Calu3 (cell line): ENCODE data around the gene VANGL1. TPM values are rescaled to one million over a fixed set of nuclear protein-coding genes. Genes with fewer than 3 reads are reported as not detected.
A peak's percentile ranks its signal among the peaks of the same experiment; 100 is the strongest.

Experiments used
- BruUV-seq: library from RNA; stranded (reverse); fragments of 400-500 nt; replicated peaks from 2 replicates; lab custom pipeline; 2021; lab: Mats Ljungman, UMichigan
- CTCF ChIA-PET: fragments of 300-600 bp; sonication (Branson Sonifier 250); formaldehyde crosslinking; loops from one replicate; lab custom pipeline; 2022; ENCODE audit warnings: antibody characterized with exemption; lab: Charles Lee
- DNase-seq: peaks from one replicate; pipeline ENCODE4 v3.0.0; 2022
- H3K27ac Mint-ChIP-seq: one replicate; pipeline ENCODE4 v1.8.0; 2022; ENCODE audit warnings: mixed read lengths; ENCODE audit not compliant: unreplicated experiment
- H3K27me3 Mint-ChIP-seq: one replicate; pipeline ENCODE4 v1.8.0; 2022; ENCODE audit warnings: mixed read lengths; ENCODE audit not compliant: unreplicated experiment
- H3K36me3 Mint-ChIP-seq: one replicate; pipeline ENCODE4 v1.8.0; 2022; ENCODE audit warnings: mild to moderate bottlenecking, moderate library complexity, mixed read lengths; ENCODE audit not compliant: insufficient read depth, unreplicated experiment
- H3K4me1 Mint-ChIP-seq: one replicate; pipeline ENCODE4 v1.8.0; 2022; ENCODE audit warnings: mild to moderate bottlenecking, low read depth, mixed read lengths; ENCODE audit not compliant: unreplicated experiment
- H3K4me3 Mint-ChIP-seq: one replicate; pipeline ENCODE4 v1.8.0; 2022; ENCODE audit warnings: mild to moderate bottlenecking, low read depth, moderate library complexity, mixed read lengths; ENCODE audit not compliant: unreplicated experiment
- H3K9me3 Mint-ChIP-seq: one replicate; pipeline ENCODE4 v1.8.0; 2022; ENCODE audit warnings: low read depth, mixed read lengths; ENCODE audit not compliant: unreplicated experiment
- intact Hi-C: fragments of 100-400 bp; cut with micrococcal nuclease; formaldehyde crosslinking; loops from one replicate; pipeline ENCODE4 v1.10.0; 2022; ENCODE audit not compliant: unreplicated experiment
- total RNA-seq: library from RNA; stranded (reverse); gene quantifications from 2 replicates; pipeline ENCODE4 v1.2.3, GENCODE V29; 2022
- TF ChIP-seq, protein P1 (sequence below): fragments of 200-600 bp; IDR thresholded peaks from one replicate; pipeline ENCODE4 v1.8.0; 2022; ENCODE audit warnings: antibody characterized with exemption; ENCODE audit not compliant: unreplicated experiment

Gene VANGL1
- total RNA-seq, 1 experiment from 2014 or later, result 22.4 TPM

GRCh38 chr1:115595279-115596079 is 46.3 kb upstream of the VANGL1 start:
- Mint-ChIP-seq H3K4me1 (no peaks in the 10 kb centered on the region), H3K27ac (no peak overlapping the region), H3K36me3 (no peaks in the 10 kb centered on the region), H3K9me3 (no peaks in the 10 kb centered on the region), H3K27me3 (no peaks in the 10 kb centered on the region), H3K4me3 (no peak overlapping the region)
- no TSS peak for BruUV-seq
- TF ChIP-seq, protein P1, sequence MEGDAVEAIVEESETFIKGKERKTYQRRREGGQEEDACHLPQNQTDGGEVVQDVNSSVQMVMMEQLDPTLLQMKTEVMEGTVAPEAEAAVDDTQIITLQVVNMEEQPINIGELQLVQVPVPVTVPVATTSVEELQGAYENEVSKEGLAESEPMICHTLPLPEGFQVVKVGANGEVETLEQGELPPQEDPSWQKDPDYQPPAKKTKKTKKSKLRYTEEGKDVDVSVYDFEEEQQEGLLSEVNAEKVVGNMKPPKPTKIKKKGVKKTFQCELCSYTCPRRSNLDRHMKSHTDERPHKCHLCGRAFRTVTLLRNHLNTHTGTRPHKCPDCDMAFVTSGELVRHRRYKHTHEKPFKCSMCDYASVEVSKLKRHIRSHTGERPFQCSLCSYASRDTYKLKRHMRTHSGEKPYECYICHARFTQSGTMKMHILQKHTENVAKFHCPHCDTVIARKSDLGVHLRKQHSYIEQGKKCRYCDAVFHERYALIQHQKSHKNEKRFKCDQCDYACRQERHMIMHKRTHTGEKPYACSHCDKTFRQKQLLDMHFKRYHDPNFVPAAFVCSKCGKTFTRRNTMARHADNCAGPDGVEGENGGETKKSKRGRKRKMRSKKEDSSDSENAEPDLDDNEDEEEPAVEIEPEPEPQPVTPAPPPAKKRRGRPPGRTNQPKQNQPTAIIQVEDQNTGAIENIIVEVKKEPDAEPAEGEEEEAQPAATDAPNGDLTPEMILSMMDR, result peak; percentile 66
- peak; percentile 80 for DNase-seq
- intact Hi-C loops, result loop anchor here (1.0 to 10.0 kb wide), 3 partner anchors 49 to 458 kb away; no protein-coding TSS in a partner anchor
- CTCF ChIA-PET, result interaction anchor here (0.8 to 1.6 kb wide), 6 partner anchors 13 to 543 kb away, joined by 3 to 6 read pairs (median 4); no protein-coding TSS in a partner anchor

- Mint-ChIP-seq H3K27ac (no peak overlapping the region), H3K27me3 (no peaks in the 10 kb centered on the region), H3K4me3 (no peak overlapping the region), H3K4me1 (no peaks in the 10 kb centered on the region), H3K36me3 (no peaks in the 10 kb centered on the region), H3K9me3 (no peaks in the 10 kb centered on the region)
- DNase-seq, result no peak
- TF ChIP-seq, protein P1, result no peak
- no TSS peak for BruUV-seq
- CTCF ChIA-PET, result interaction anchor here (0.8 to 1.6 kb wide), 6 partner anchors 12 to 543 kb away, joined by 3 to 6 read pairs (median 4); no protein-coding TSS in a partner anchor
- intact Hi-C loops, result loop anchor here (1.0 to 10.0 kb wide), 3 partner anchors 50 to 459 kb away; no protein-coding TSS in a partner anchor
These were observed 45.5 kb upstream of the VANGL1 start for GRCh38 chr1:115596080-115596780.

DNA sequence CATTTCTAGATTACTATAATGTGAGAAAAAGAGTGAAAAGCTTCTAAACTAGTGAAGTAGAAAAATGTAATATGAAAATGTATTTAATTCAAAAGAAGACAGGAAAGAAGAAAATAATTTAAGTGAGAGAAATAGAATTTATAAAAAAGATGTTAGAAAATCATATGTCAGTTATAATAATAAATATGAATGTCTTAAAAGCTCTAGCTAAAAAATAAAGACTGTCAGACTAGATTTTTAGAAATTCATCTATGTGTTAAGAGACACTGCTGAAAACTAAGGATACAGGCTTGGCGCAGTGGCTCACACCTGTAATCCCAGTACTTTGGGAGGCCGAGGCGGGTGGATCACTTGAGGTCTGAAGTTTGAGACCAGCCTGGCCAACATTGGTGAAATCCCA is 37.3 kb upstream of the VANGL1 start:
- Mint-ChIP-seq H3K4me3 (no peak overlapping the region), H3K36me3 (peaks cover 7% of the 10 kb centered on the region), H3K4me1 (peaks cover 15% of the 10 kb centered on the region), H3K9me3 (peaks cover 2% of the 10 kb centered on the region), H3K27me3 (no peaks in the 10 kb centered on the region), H3K27ac (no peak overlapping the region)
- no peak for DNase-seq
- no TSS peak for BruUV-seq
- CTCF ChIA-PET, result interaction anchor here (1.1 kb wide), 1 partner anchor 24 kb away, joined by 7 read pairs; no protein-coding TSS in a partner anchor
- intact Hi-C loops, result no loop called here
- TF ChIP-seq, protein P1, result no peak

DNA sequence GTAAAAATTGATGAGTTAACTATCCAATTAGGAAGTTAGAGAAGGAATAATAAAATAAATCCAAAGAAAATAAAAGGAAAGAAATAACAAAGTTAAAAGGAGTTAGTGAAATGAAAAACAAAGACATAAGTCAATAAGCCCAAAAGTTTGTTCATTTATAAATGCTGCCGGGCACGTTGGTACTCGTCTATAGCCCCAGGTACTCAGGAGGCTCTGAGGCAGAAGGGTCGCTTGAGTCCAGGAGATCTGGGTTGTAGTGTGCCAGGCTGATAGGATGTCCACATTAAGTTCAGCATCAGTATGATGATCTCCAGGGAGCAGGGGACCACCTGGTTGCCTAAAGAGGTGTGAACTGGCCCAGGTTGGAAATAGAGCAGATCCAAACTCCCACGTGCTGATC is 35.5 kb upstream of the VANGL1 start:
- Mint-ChIP-seq H3K27me3 (no peaks in the 10 kb centered on the region), H3K4me3 (no peak overlapping the region), H3K27ac (no peak overlapping the region), H3K4me1 (peaks cover 15% of the 10 kb centered on the region), H3K36me3 (peaks cover 7% of the 10 kb centered on the region), H3K9me3 (peaks cover 2% of the 10 kb centered on the region)
- CTCF ChIA-PET, result no interaction called here
- no peak for DNase-seq
- TF ChIP-seq, protein P1, result no peak
- intact Hi-C loops, result no loop called here
- BruUV-seq, result no TSS peak
